Bronchus fibroblast of lung (primary cell): Measurements from ENCODE around the gene ONECUT2. TPM values are rescaled to one million over a fixed set of nuclear protein-coding genes. Genes with fewer than 3 reads are reported as not detected.

Experiments used
- total RNA-seq: library from RNA; depleted of rRNA; stranded (reverse); fragments of >200 nt; gene quantifications from 2 replicates; pipeline ENCODE4 v1.2.3, GENCODE V29; 2015

Gene ONECUT2
- under 0.01 TPM in 2 replicates for total RNA-seq

DNA sequence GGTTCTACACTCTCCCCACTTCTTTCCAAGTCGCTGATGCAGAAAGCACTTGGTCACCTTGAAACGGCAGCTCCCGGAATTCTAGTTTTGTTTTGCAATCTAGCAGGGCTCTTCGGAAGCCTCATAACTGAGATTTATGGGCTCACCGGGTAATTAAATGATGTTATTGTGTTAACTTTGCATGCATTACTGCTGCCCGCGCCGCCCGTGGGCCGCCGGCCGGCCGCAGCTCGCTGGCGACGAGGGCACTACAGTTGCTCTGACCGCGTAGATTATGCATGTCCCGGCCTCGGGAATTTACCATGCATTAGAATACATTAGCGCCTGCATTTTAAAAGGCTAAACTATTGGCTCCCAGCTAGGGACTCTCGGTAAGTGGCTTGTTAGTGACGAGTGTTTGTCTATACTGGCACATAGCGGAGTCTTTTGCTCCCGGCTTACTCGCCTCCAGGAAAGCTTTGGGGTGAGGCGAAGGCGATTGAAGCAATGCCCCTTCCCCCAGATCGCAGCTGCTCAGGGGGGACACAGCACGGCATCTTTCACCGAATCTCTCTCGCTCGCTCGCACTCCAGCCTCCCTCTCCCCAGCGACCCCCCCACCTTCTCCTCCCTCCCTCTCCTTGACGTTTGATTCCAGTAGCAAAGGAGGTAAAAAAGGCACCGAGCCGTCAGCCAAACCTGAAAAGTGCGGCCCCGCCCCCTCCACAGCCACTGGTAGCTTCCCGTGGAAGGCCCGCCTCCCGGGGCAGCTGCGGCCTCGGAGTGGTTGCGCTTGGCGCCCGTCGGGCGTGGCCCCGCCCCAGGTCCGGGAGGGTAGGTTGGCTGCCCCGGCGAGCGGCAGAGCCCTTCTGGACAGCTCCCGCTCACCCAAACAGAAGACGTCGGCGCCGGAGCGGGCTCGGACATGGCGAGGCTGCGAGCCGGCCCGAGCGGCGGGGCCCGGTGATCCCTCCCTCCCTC, at the start of gene ONECUT2:
Gene ONECUT2, plus strand, starts transcription at position 839 of the 959 bp plus-strand sequence. CDS start 343 bp downstream, outside the sequence.

Other genes starting within 250 kb of the ONECUT2 start
- not detected in 2 replicates for gene ST8SIA3, start 82.8 kb upstream of the ONECUT2 start, total RNA-seq
- gene FECH, start 151.3 kb downstream of the ONECUT2 start, total RNA-seq = 20.7 and 28.6 TPM in 2 replicates
- 103 and 145 TPM in 2 replicates for gene NARS1, start 186.5 kb downstream of the ONECUT2 start, total RNA-seq